Left lung (tissue), 10 donors: ENCODE data around the gene PTPRN2. TPM values are rescaled to one million over a fixed set of nuclear protein-coding genes. Genes with fewer than 3 reads are reported as not detected.

Source experiments
- ATAC-seq: fragments of 200-7000 bp; cut with Tn5 transposase; one replicate; pipeline ENCODE4 v1.9.1; 2020; ENCODE audit warnings: moderate library complexity
- DNase-seq, 4 donors: peaks; one replicate each; pipeline ENCODE4 v3.0.0-alpha.2; 2013 to 2020
- H3K27ac ChIP-seq, 2 donors: fragments of 200-600 bp; sonication (generic) in 1 of 2; one replicate each; pipeline versions ENCODE4 v1.5.0 to v1.8.0; 2020 to 2021
- H3K27me3 ChIP-seq, 2 donors: fragments of 200-600 bp; sonication (generic) in 1 of 2; one replicate each; pipeline versions ENCODE4 v1.5.0 to v1.8.0; 2020 to 2021
- H3K36me3 ChIP-seq, 2 donors: fragments of 200-600 bp; sonication (generic) in 1 of 2; one replicate each; pipeline versions ENCODE4 v1.5.0 to v1.8.0; 2020 to 2021
- H3K4me1 ChIP-seq, 2 donors: fragments of 200-600 bp; one replicate each; pipeline ENCODE4 v1.8.0; 2021
- H3K4me3 ChIP-seq, 2 donors: fragments of 200-600 bp; sonication (generic) in 1 of 2; one replicate each; pipeline versions ENCODE4 v1.5.0 to v1.8.0; 2020 to 2021; ENCODE audit warnings: mild to moderate bottlenecking in 1 of 2
- H3K9me3 ChIP-seq, 2 donors: fragments of 200-600 bp; sonication (generic) in 1 of 2; one replicate each; pipeline versions ENCODE4 v1.5.0 to v1.8.0; 2020 to 2021
- CTCF ChIP-seq, 2 donors: fragments of 200-600 bp; sonication (generic) in 1 of 2; IDR thresholded peaks; one replicate each; pipeline versions ENCODE4 v1.5.0 to v1.8.0; 2021; ENCODE audit warnings: antibody characterized with exemption in 2 of 2
- intact Hi-C, 2 donors: fragments of 100-400 bp; cut with DNase I; formaldehyde crosslinking; loops; one replicate each; pipeline versions ENCODE4 v1.11.2 to v1.14.2; 2022
- polyA plus RNA-seq, 6 donors: library from polyadenylated mRNA; unstranded; fragments of 120-200 nt; gene quantifications; one replicate each; pipeline ENCODE4 v1.2.1, GENCODE V29; 2013; ENCODE audit not compliant: insufficient read length in 6 of 6
- total RNA-seq, 2 donors: library from RNA; stranded (reverse); fragmentation: NEBNext Ultra II Directional; extraction: Animal tissue kit (Norgen Biotek cat#: 25700); gene quantifications; one replicate each; pipeline ENCODE4 v1.2.1, GENCODE V29; 2021
- donor health status: DM: no; HTN: yes; CAD: no.
- donor health status: DM: no; HTN: no; CAD: no.

The PTPRN2 gene
- total and polyA plus RNA-seq, 8 donors: 4.0 to 7.8 (median 6.8) TPM

GRCh38 chr7:157993406-157994105 is 594.1 kb downstream of the PTPRN2 start:
- Histone ChIP-seq H3K4me1 (no peaks in the 10 kb centered on the region), H3K4me3 (no peak overlapping the region), H3K9me3 (peaks cover 0 to 3% of the 10 kb centered on the region in 2 donors), H3K27me3 (peaks cover 0 to 28% of the 10 kb centered on the region in 2 donors), H3K27ac (no peak overlapping the region), H3K36me3 (no peaks in the 10 kb centered on the region)
- TF ChIP-seq CTCF (IDR thresholded peaks at IDR 0.05): no peak
- no peak for DNase-seq
- intact Hi-C loops: no loop called here
- no peak for ATAC-seq

- no peaks in the 10 kb centered on the region for H3K36me3 ChIP-seq
- peaks cover 0 to 35% of the 10 kb centered on the region in 2 donors for H3K27me3 ChIP-seq
- H3K4me1 ChIP-seq: no peaks in the 10 kb centered on the region
- H3K27ac ChIP-seq: no peak overlapping the region
- ATAC-seq: no peak
- no peak for TF ChIP-seq CTCF (IDR thresholded peaks at IDR 0.05)
- peaks cover 0 to 3% of the 10 kb centered on the region in 2 donors for H3K9me3 ChIP-seq
- no peak for DNase-seq
- intact Hi-C loops: no loop called here
- no peak overlapping the region for H3K4me3 ChIP-seq
These were observed 595.0 kb downstream of the PTPRN2 start for GRCh38 chr7:157992511-157993160.

- Histone ChIP-seq H3K4me1 (no peaks in the 10 kb centered on the region), H3K4me3 (no peak overlapping the region), H3K27ac (no peak overlapping the region), H3K27me3 (peaks cover 0 to 28% of the 10 kb centered on the region in 2 donors), H3K36me3 (no peaks in the 10 kb centered on the region), H3K9me3 (peaks cover 0 to 3% of the 10 kb centered on the region in 2 donors)
- no peak for ATAC-seq
- intact Hi-C loops: no loop called here
- DNase-seq: no peak
- no peak for TF ChIP-seq CTCF (IDR thresholded peaks at IDR 0.05)
These were observed 595.9 kb downstream of the PTPRN2 start for GRCh38 chr7:157991761-157992160.

- Histone ChIP-seq H3K9me3 (peaks cover 0 to 3% of the 10 kb centered on the region in 2 donors), H3K36me3 (no peaks in the 10 kb centered on the region), H3K27ac (no peak overlapping the region), H3K4me3 (no peak overlapping the region), H3K4me1 (no peaks in the 10 kb centered on the region), H3K27me3 (peaks cover 0 to 26% of the 10 kb centered on the region in 2 donors)
- intact Hi-C loops: no loop called here
- ATAC-seq (peak; percentile 47), DNase-seq (no peak)
- no peak for TF ChIP-seq CTCF (IDR thresholded peaks at IDR 0.05)
These were observed 596.3 kb downstream of the PTPRN2 start for GRCh38 chr7:157991351-157991750.

- H3K27me3 ChIP-seq: peaks cover 0 to 26% of the 10 kb centered on the region in 2 donors
- no peak for DNase-seq
- TF ChIP-seq CTCF (IDR thresholded peaks at IDR 0.05): no peak
- H3K4me1 ChIP-seq: no peaks in the 10 kb centered on the region
- no peak overlapping the region for H3K4me3 ChIP-seq
- H3K36me3 ChIP-seq: no peaks in the 10 kb centered on the region
- no peak overlapping the region for H3K27ac ChIP-seq
- H3K9me3 ChIP-seq: peaks cover 0 to 1% of the 10 kb centered on the region in 2 donors
- intact Hi-C loops: no loop called here
- no peak for ATAC-seq
These were observed 596.8 kb downstream of the PTPRN2 start for GRCh38 chr7:157990881-157991250.
